Ovary (tissue), 3 donors: ENCODE results near the gene KCNE2.

Experiments used
- CTCF ChIP-seq, 3 donors: fragments of 450-650 bp in 2 of 3; fragments of 200-600 bp in 1 of 3; IDR thresholded peaks; one replicate each; pipeline versions ENCODE4 v1.5.1 to v1.8.0; 2016 to 2022; ENCODE audit warnings: antibody characterized with exemption in 3 of 3, mild to moderate bottlenecking in 1 of 3
- POLR2A ChIP-seq: fragments of 450-650 bp; IDR thresholded peaks from one replicate; pipeline ENCODE4 v1.6.1; 2017; ENCODE audit warnings: antibody characterized with exemption, mild to moderate bottlenecking, moderate library complexity
- donor health status: DM: no; HTN: no; CAD: no.

DNA sequence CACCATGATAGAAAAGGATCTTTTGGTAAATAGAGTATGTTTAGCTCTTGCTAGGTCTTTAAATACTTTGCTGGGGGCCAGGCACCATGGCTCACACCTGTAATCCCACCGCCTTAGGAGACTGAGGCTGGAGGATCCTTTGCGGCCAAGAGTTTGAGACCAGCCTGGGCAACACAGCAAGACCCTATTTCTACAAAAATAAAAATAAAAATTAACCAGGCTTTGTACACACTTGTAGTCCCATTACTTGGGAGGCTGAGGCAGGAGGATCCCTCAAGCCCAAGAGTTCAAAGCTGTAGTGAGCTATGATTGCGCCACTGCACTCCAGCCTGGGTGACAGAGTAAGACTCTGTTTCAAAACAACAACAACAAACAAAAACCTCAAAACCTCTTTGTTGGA lies 1.1 kb upstream of the KCNE2 start:
- no peak for TF ChIP-seq CTCF (IDR thresholded peaks at IDR 0.05)
- TF ChIP-seq POLR2A = no peak
